Skeletal muscle tissue (tissue), 4 donors: Measurements from ENCODE around the gene POTEM. TPM values are rescaled to one million over a fixed set of nuclear protein-coding genes. Genes with fewer than 3 reads are reported as not detected.
"Not testable (repeated sequence)": the region's sequence is repeated elsewhere in the genome, so short reads cannot be mapped to it uniquely, and the experiment has no call there.

Source experiments
- H3K27ac ChIP-seq: one replicate; pipeline ENCODE4 v1.7.0; 2013; ENCODE audit warnings: mild to moderate bottlenecking, low read depth, low read length, inconsistent platforms
- H3K27me3 ChIP-seq, 3 donors: one replicate each; pipeline ENCODE4 v1.7.0; 2013; ENCODE audit warnings: low read length in 3 of 3; ENCODE audit not compliant: control insufficient read depth in 3 of 3, insufficient read depth in 3 of 3
- H3K36me3 ChIP-seq, 3 donors: one replicate each; pipeline ENCODE4 v1.7.0; 2013; ENCODE audit warnings: low read length in 3 of 3; ENCODE audit not compliant: control insufficient read depth in 3 of 3, insufficient read depth in 3 of 3
- H3K4me1 ChIP-seq, 3 donors: one replicate each; pipeline ENCODE4 v1.7.0; 2013; ENCODE audit warnings: low read length in 3 of 3, mild to moderate bottlenecking in 3 of 3; ENCODE audit not compliant: control insufficient read depth in 3 of 3, insufficient read depth in 3 of 3
- H3K4me3 ChIP-seq, 3 donors: one replicate each; pipeline ENCODE4 v1.7.0; 2013; ENCODE audit warnings: low read length in 3 of 3
- H3K9ac ChIP-seq, 3 donors: one replicate each; pipeline ENCODE4 v1.7.0; 2013; ENCODE audit warnings: low read length in 3 of 3, mild to moderate bottlenecking in 3 of 3, moderate library complexity in 2 of 3, low read depth in 1 of 3
- H3K9me3 ChIP-seq, 3 donors: one replicate each; pipeline ENCODE4 v1.7.0; 2013; ENCODE audit warnings: low read length in 3 of 3; ENCODE audit not compliant: control insufficient read depth in 3 of 3
- total RNA-seq: library from RNA; depleted of rRNA; stranded (reverse); fragments of >200 nt; gene quantifications from one replicate; pipeline ENCODE4 v1.2.3, GENCODE V29; 2014
- donor health status: Osteomylitis.

The POTEM gene
- total RNA-seq, 1 donor from 2014 or later, result not detected

GRCh38 chr14:18963276-18963675, 4.0 kb upstream of the POTEM start:
- H3K4me1 ChIP-seq, H3K27me3 ChIP-seq, H3K4me3 ChIP-seq, H3K36me3 ChIP-seq, H3K9me3 ChIP-seq, H3K9ac ChIP-seq, H3K27ac ChIP-seq: not testable (repeated sequence)

- not testable (repeated sequence) for H3K27ac ChIP-seq, H3K9ac ChIP-seq, H3K36me3 ChIP-seq, H3K4me1 ChIP-seq, H3K4me3 ChIP-seq, H3K27me3 ChIP-seq, H3K9me3 ChIP-seq
Observed at GRCh38 chr14:18964878-18965277, 2.4 kb upstream of the POTEM start.

GRCh38 chr14:19002566-19002965, 35.3 kb downstream of the POTEM start:
- H3K36me3 ChIP-seq, H3K27ac ChIP-seq, H3K27me3 ChIP-seq: not testable (repeated sequence)

GRCh38 chr14:19006490-19006889, 39.3 kb downstream of the POTEM start:
- H3K4me3 ChIP-seq, H3K27me3 ChIP-seq, H3K9me3 ChIP-seq: not testable (repeated sequence)

More at GRCh38 chr14:19002566-19002965, 35.3 kb downstream of the POTEM start:
- H3K9me3 ChIP-seq, H3K4me3 ChIP-seq, H3K4me1 ChIP-seq, H3K9ac ChIP-seq: not testable (repeated sequence)

GRCh38 chr14:19007678-19008077, 40.4 kb downstream of the POTEM start:
- H3K4me1 ChIP-seq, H3K9me3 ChIP-seq, H3K27ac ChIP-seq, H3K4me3 ChIP-seq, H3K36me3 ChIP-seq, H3K27me3 ChIP-seq, H3K9ac ChIP-seq: not testable (repeated sequence)

More at GRCh38 chr14:19006490-19006889, 39.3 kb downstream of the POTEM start:
- not testable (repeated sequence) for H3K36me3 ChIP-seq, H3K9ac ChIP-seq, H3K4me1 ChIP-seq, H3K27ac ChIP-seq

- H3K9me3 ChIP-seq, H3K4me3 ChIP-seq, H3K27me3 ChIP-seq, H3K9ac ChIP-seq, H3K36me3 ChIP-seq, H3K27ac ChIP-seq, H3K4me1 ChIP-seq: not testable (repeated sequence)
Observed at GRCh38 chr14:19011029-19011428, 43.8 kb downstream of the POTEM start.

- H3K9ac ChIP-seq, H3K4me1 ChIP-seq, H3K9me3 ChIP-seq, H3K4me3 ChIP-seq, H3K27ac ChIP-seq, H3K27me3 ChIP-seq, H3K36me3 ChIP-seq: not testable (repeated sequence)
Observed at GRCh38 chr14:19011703-19012102, 44.5 kb downstream of the POTEM start.

- H3K9ac ChIP-seq, H3K9me3 ChIP-seq, H3K4me3 ChIP-seq, H3K27ac ChIP-seq, H3K27me3 ChIP-seq, H3K36me3 ChIP-seq, H3K4me1 ChIP-seq: not testable (repeated sequence)
Observed at GRCh38 chr14:19015185-19015584, 48.0 kb downstream of the POTEM start.

GRCh38 chr14:19025080-19025589, 57.9 kb downstream of the POTEM start:
- not testable (repeated sequence) for H3K27ac ChIP-seq, H3K9me3 ChIP-seq, H3K4me3 ChIP-seq, H3K27me3 ChIP-seq, H3K4me1 ChIP-seq, H3K36me3 ChIP-seq, H3K9ac ChIP-seq

GRCh38 chr14:19026649-19027351, 59.6 kb downstream of the POTEM start:
- H3K27me3 ChIP-seq, H3K9me3 ChIP-seq, H3K36me3 ChIP-seq, H3K9ac ChIP-seq, H3K4me1 ChIP-seq, H3K4me3 ChIP-seq, H3K27ac ChIP-seq: not testable (repeated sequence)
